Tibial artery (tissue), 4 donors: ENCODE results near the gene MVB12A.
A peak's percentile ranks its signal among the peaks of the same experiment; 100 is the strongest.

ENCODE experiments used
- DNase-seq, 2 donors: peaks; one replicate each; pipeline ENCODE4 v3.0.0-alpha.2; 2019
- H3K27ac ChIP-seq, 2 donors: fragments of 200-600 bp; sonication (generic) in 1 of 2; 1 replicate in 1 of 2; 2 replicates in 1 of 2; pipeline ENCODE4 v1.5.1; 2018 to 2019; ENCODE audit warnings: mild to moderate bottlenecking in 1 of 2
- H3K27me3 ChIP-seq, 2 donors: fragments of 200-600 bp; sonication (generic) in 1 of 2; one replicate each; pipeline versions ENCODE4 v1.5.1 to v1.6.0; 2016 to 2019
- H3K36me3 ChIP-seq, 3 donors: fragments of 200-600 bp; sonication (generic) in 2 of 3; one replicate each; pipeline ENCODE4 v1.5.1; 2016 to 2019; ENCODE audit warnings: mild to moderate bottlenecking in 2 of 3
- H3K4me1 ChIP-seq, 4 donors: fragments of 200-600 bp; sonication (generic) in 2 of 4; 1 replicate in 3 of 4; 2 replicates in 1 of 4; pipeline ENCODE4 v1.5.1; 2016 to 2019
- H3K4me3 ChIP-seq, 2 donors: fragments of 200-600 bp; sonication (generic) in 1 of 2; 1 replicate in 1 of 2; 2 replicates in 1 of 2; pipeline ENCODE4 v1.5.1; 2018 to 2019; ENCODE audit warnings: mild to moderate bottlenecking in 2 of 2
- H3K9me3 ChIP-seq, 3 donors: fragments of 200-600 bp; sonication (generic) in 1 of 3; one replicate each; pipeline ENCODE4 v1.5.1; 2016 to 2019
- intact Hi-C: fragments of 100-400 bp; cut with DNase I; formaldehyde crosslinking; loops from one replicate; pipeline ENCODE4 v1.15.0; 2023; ENCODE audit warnings: low total_unique reads
- TF ChIP-seq, protein P1 (sequence below), 2 experiments: fragments of 200-600 bp in 1 of 2; fragments of 450-650 bp in 1 of 2; IDR thresholded peaks; one replicate each; pipeline ENCODE4 v1.5.1; 2017 to 2019; ENCODE audit warnings: antibody characterized with exemption in 2 of 2, mild to moderate bottlenecking in 1 of 2, moderate library complexity in 1 of 2

MVB12A gene

DNA sequence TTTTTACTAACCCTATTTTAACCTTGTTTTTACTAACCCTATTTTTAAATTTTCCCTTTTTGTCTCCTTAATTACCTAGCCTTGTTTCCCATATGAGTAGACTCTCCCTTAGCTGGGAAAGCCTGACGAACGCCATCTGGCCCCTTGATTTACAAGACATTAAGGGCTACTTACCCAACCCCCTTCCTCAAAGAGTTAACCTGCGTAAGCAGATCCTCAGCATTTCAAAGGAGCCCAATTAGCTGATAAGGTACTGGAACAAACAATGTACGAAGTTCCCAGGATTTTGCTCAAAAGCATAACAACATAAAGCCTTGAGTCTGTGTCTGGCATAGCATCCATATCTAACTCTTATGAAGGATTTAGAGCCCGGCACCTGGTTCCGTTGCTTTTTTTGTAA lies 4.7 kb upstream of the MVB12A start:
- intact Hi-C loops, result no loop called here
- DNase-seq, result no peak
- TF ChIP-seq, protein P1, sequence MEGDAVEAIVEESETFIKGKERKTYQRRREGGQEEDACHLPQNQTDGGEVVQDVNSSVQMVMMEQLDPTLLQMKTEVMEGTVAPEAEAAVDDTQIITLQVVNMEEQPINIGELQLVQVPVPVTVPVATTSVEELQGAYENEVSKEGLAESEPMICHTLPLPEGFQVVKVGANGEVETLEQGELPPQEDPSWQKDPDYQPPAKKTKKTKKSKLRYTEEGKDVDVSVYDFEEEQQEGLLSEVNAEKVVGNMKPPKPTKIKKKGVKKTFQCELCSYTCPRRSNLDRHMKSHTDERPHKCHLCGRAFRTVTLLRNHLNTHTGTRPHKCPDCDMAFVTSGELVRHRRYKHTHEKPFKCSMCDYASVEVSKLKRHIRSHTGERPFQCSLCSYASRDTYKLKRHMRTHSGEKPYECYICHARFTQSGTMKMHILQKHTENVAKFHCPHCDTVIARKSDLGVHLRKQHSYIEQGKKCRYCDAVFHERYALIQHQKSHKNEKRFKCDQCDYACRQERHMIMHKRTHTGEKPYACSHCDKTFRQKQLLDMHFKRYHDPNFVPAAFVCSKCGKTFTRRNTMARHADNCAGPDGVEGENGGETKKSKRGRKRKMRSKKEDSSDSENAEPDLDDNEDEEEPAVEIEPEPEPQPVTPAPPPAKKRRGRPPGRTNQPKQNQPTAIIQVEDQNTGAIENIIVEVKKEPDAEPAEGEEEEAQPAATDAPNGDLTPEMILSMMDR (IDR thresholded peaks at IDR 0.05), result no peak
- Histone ChIP-seq H3K27me3 (peaks cover 0 to 8% of the 10 kb centered on the region in 2 donors), H3K4me1 (peaks cover 0 to 7% (median under 1%) of the 10 kb centered on the region in 4 donors), H3K9me3 (no peaks in the 10 kb centered on the region), H3K4me3 (no peak overlapping the region), H3K36me3 (no peaks in the 10 kb centered on the region), H3K27ac (no peak overlapping the region)

DNA sequence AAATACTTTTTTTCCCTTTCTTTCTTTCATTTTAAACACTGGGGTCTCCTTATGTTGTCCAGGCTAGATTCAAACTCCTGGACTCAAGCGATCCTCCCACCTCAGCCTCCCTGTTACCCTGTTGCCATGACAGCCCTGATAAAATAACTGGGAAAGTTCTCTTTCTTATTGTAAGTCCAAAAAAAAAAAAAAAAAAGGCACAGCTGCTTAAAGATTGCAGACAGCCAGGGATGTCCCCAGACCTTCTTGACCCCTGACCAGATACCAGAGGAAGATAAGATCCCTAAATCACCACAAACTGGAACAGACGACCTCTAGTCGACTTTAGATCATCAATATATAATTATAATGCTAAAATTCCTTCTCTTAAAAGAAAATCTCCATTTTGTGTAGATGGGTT lies 1.1 kb upstream of the MVB12A start:
- TF ChIP-seq, protein P1 (IDR thresholded peaks at IDR 0.05), result no peak
- Histone ChIP-seq H3K4me3 (no peak overlapping the region), H3K4me1 (peaks cover 0 to 13% (median 7%) of the 10 kb centered on the region in 4 donors), H3K9me3 (no peaks in the 10 kb centered on the region), H3K27ac (peak overlapping the region in 1 of 2 donors; percentile 66), H3K27me3 (peaks cover 0 to 6% of the 10 kb centered on the region in 2 donors), H3K36me3 (peaks cover 0 to 5% (median 0%) of the 10 kb centered on the region in 3 donors)
- DNase-seq, result no peak
- intact Hi-C loops, result no loop called here

DNA sequence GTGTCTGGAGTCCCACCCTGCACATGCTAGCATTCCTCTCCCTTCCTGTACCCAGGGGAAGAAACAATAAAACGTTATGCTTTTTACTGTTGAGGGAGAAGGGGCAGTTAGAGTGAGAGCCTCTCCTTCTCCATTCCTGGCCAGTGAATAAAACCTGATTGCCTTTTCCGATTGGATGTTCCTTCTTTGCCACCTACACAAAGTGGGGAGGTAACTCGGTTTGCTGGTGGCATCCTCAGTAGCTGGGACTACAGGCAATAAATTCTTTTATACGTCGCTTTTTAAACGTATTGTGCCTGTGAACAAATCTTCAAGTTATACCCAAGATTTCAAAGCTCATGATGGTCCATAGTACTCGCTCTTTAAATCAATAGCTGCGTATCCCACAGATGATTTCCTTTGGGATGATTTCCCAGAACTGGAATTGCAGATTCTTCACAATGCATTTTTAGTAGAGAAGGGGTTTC lies 660 bp upstream of the MVB12A start:
- Histone ChIP-seq H3K4me1 (peaks cover 0 to 13% (median 7%) of the 10 kb centered on the region in 4 donors), H3K4me3 (peak overlapping the region; percentile 66 to 88), H3K36me3 (peaks cover 0 to 9% (median 0%) of the 10 kb centered on the region in 3 donors), H3K9me3 (no peaks in the 10 kb centered on the region), H3K27me3 (peaks cover 0 to 2% of the 10 kb centered on the region in 2 donors), H3K27ac (peak overlapping the region; percentile 66 to 82)
- TF ChIP-seq, protein P1 (IDR thresholded peaks at IDR 0.05), result no peak
- intact Hi-C loops, result no loop called here
- no peak for DNase-seq

DNA sequence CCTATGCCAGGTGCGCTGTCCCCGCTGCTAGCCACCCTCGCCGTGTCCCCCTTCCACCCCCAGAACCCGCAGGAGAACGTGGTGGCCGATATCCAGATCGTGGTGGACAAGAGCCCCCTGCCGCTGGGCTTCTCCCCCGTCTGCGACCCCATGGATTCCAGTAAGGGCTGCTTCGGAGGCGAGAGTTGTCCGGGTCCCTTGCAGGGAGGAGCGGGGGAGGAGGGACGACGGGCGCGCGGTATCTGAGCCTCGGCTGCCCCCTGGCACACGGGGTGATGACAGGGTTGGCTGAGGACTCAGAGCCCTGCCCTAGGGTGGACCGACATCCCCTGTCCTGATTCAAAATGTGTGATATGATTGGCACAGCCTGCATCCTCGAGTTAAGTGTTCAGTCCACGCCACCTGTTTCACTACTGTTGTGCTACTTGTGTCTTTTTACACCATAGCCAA lies 653 bp downstream of the MVB12A start:
- Histone ChIP-seq H3K9me3 (no peaks in the 10 kb centered on the region), H3K27me3 (no peaks in the 10 kb centered on the region), H3K27ac (peak overlapping the region; percentile 63 to 66), H3K4me1 (peaks cover 0 to 19% (median 8%) of the 10 kb centered on the region in 4 donors), H3K36me3 (peaks cover 0 to 9% (median 0%) of the 10 kb centered on the region in 3 donors), H3K4me3 (peak overlapping the region; percentile 66 to 88)
- DNase-seq, result peak; percentile 30 to 74
- intact Hi-C loops, result loop anchor here (5.0 kb wide), 1 partner anchor 47 kb away; no protein-coding TSS in a partner anchor
- TF ChIP-seq, protein P1 (IDR thresholded peaks at IDR 0.05), result no peak

DNA sequence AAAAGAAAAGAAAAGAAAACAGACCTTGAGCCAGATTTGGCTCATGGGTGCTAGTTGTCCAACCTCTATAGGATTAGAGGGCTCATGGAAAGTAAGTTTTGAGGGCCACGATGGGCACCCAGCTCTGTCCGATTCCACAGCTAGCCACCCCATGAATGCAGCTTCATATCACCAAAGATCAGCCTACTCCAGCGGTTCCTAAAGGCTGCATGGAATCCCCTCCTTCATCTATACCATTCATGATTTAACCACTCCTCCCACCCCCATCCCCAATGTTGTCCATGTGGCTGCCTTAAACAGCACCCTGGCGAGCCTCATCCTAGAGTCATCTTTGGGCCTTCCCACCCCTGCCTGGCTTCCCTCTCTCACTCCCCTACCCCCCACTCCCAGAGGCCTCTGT lies 2.1 kb downstream of the MVB12A start:
- intact Hi-C loops, result loop anchor here (5.0 kb wide), 1 partner anchor 45 kb away; no protein-coding TSS in a partner anchor
- Histone ChIP-seq H3K4me3 (no peak overlapping the region), H3K27me3 (no peaks in the 10 kb centered on the region), H3K36me3 (peaks cover 0 to 9% (median 0%) of the 10 kb centered on the region in 3 donors), H3K4me1 (peaks cover 0 to 19% (median 8%) of the 10 kb centered on the region in 4 donors), H3K27ac (no peak overlapping the region), H3K9me3 (no peaks in the 10 kb centered on the region)
- TF ChIP-seq, protein P1 (IDR thresholded peaks at IDR 0.05), result no peak
- no peak for DNase-seq
